Lung (tissue), 12 donors: ENCODE data around the gene RUSF1. TPM values are rescaled to one million over a fixed set of nuclear protein-coding genes. Genes with fewer than 3 reads are reported as not detected.

ENCODE experiments used
- ATAC-seq: fragments of 200-7000 bp; cut with Tn5 transposase; one replicate; pipeline ENCODE4 v1.9.1; 2020; ENCODE audit warnings: moderate number of reproducible peaks; ENCODE audit not compliant: insufficient read depth, low FRiP score
- DNase-seq, 3 donors: peaks; one replicate each; pipeline ENCODE4 v3.0.0-alpha.2; 2013 to 2017
- H3K27ac ChIP-seq, 2 donors: one replicate each; pipeline ENCODE4 v1.5.1; 2013; ENCODE audit warnings: mild to moderate bottlenecking in 2 of 2, moderate library complexity in 2 of 2, control low read depth in 1 of 2, inconsistent platforms in 1 of 2, low read depth in 1 of 2, low read length in 1 of 2
- H3K27me3 ChIP-seq, 3 donors: one replicate each; pipeline ENCODE4 v1.5.1; 2013; ENCODE audit warnings: low read length in 2 of 3; ENCODE audit not compliant: control insufficient read depth in 3 of 3, insufficient read depth in 3 of 3
- H3K36me3 ChIP-seq, 4 donors: one replicate each; pipeline ENCODE4 v1.5.1; 2013; ENCODE audit warnings: low read length in 4 of 4, mild to moderate bottlenecking in 1 of 4, moderate library complexity in 1 of 4; ENCODE audit not compliant: control insufficient read depth in 4 of 4, insufficient read depth in 4 of 4
- H3K4me1 ChIP-seq, 5 donors: one replicate each; pipeline ENCODE4 v1.5.1; 2013; ENCODE audit warnings: low read length in 5 of 5, mild to moderate bottlenecking in 2 of 5, moderate library complexity in 1 of 5; ENCODE audit not compliant: control insufficient read depth in 5 of 5, insufficient read depth in 5 of 5
- H3K4me3 ChIP-seq: one replicate; pipeline ENCODE4 v1.5.1; 2013; ENCODE audit warnings: mild to moderate bottlenecking, control low read depth, moderate library complexity
- H3K9ac ChIP-seq, 2 donors: one replicate each; pipeline ENCODE4 v1.5.1; 2013; ENCODE audit warnings: low read length in 2 of 2, control low read depth in 1 of 2; ENCODE audit not compliant: insufficient read depth in 1 of 2
- H3K9me3 ChIP-seq, 4 donors: one replicate each; pipeline ENCODE4 v1.5.1; 2013; ENCODE audit warnings: low read length in 3 of 4, mild to moderate bottlenecking in 1 of 4, moderate library complexity in 1 of 4; ENCODE audit not compliant: control insufficient read depth in 4 of 4, insufficient read depth in 3 of 4
- WGBS, 2 donors: extraction: QIAGEN DNeasy Blood & Tissue Kit; methylation state at CpG; one replicate each; pipeline ENCODE4 v1.1.7; 2013; 5-methylcytosine and 5-hydroxymethylcytosine counted together
- polyA plus RNA-seq, 2 donors: library from polyadenylated mRNA; stranded (reverse); fragments of 200-250 nt; gene quantifications; one replicate each; pipeline ENCODE4 v1.2.1, GENCODE V29; 2013
- total RNA-seq, 2 donors: library from RNA; depleted of rRNA in 1 of 2; stranded (reverse); fragments of >200 nt in 1 of 2; gene quantifications; one replicate each; pipeline ENCODE4 v1.2.1, GENCODE V29; 2014 to 2021
- TF ChIP-seq, protein P1 (sequence below): IDR thresholded peaks from 2 replicates; pipeline ENCODE4 v1.5.1; 2012; ENCODE audit warnings: mild to moderate bottlenecking; ENCODE audit errors: control extremely low read depth, extremely low read depth
- donor health status: control.
- donor health status: control.
- donor health status: Bipolar disorder and iron deficiency.
- donor health status: healthy.
- donor health status: DM: yes; HTN: yes; CAD: no.

RUSF1 gene
- total and polyA plus RNA-seq, 4 donors = 56.1 to 82.7 (median 73.1) TPM

DNA sequence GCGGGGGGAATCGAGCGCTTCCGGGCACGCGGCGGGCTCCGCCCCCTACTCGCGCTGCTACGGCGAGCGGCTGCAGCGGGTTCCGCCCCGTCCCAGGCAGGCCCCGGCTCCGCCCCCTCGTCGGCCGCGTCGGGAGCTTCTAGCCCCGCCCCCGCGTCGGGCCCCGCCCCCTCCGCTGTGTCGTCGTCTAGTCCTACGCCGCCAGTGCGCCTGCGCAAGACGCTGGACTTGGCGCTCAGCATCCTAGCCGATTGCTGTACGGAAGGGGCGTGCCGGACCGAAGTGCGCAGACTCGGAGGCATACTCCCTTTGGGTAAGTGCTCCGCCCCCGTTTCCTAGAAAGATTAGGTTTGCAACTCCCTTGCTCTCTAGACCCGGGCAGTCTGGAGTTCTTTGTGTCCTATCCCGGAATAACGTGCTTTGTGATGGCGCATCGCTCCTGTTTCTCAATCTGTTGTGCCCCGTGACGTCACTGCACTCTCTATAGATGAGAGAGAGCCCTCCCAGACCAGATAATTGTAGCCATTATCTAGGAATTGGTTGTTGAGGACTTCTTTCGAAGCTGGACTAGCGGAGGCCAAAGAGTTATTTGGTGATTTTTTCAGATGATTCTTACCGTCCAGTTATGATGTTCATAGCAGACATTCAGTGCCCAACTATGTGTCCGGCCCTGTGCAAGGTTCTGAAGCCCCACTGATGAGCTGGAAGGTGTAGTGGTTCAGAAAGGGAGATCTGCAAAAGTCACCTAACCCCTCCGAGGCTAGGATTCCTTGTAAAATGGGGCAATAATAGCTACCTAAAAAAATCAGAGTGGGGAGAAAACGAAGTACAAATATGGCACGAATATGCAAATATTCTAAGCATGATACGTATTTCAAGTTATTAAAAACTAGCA lies 48.3 kb downstream of the RUSF1 start:
- no peaks in the 10 kb centered on the region for H3K9me3 ChIP-seq
- WGBS, 2 donors = 3 to 4% methylated on average over 57 to 61 of the region's 61 CpGs
- H3K27ac ChIP-seq = peak overlapping the region; percentile 99 to 100
- H3K4me1 ChIP-seq = peaks cover 7 to 28% (median 13%) of the 10 kb centered on the region in 5 donors
- ATAC-seq = peak; percentile 94
- no peaks in the 10 kb centered on the region for H3K27me3 ChIP-seq
- peak overlapping the region; percentile 77 for H3K4me3 ChIP-seq
- DNase-seq = peak; percentile 100
- H3K9ac ChIP-seq = peak overlapping the region; percentile 85 to 92
- TF ChIP-seq, protein P1, sequence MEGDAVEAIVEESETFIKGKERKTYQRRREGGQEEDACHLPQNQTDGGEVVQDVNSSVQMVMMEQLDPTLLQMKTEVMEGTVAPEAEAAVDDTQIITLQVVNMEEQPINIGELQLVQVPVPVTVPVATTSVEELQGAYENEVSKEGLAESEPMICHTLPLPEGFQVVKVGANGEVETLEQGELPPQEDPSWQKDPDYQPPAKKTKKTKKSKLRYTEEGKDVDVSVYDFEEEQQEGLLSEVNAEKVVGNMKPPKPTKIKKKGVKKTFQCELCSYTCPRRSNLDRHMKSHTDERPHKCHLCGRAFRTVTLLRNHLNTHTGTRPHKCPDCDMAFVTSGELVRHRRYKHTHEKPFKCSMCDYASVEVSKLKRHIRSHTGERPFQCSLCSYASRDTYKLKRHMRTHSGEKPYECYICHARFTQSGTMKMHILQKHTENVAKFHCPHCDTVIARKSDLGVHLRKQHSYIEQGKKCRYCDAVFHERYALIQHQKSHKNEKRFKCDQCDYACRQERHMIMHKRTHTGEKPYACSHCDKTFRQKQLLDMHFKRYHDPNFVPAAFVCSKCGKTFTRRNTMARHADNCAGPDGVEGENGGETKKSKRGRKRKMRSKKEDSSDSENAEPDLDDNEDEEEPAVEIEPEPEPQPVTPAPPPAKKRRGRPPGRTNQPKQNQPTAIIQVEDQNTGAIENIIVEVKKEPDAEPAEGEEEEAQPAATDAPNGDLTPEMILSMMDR = no peak
- H3K36me3 ChIP-seq = peaks cover 0 to 19% (median 10%) of the 10 kb centered on the region in 4 donors

DNA sequence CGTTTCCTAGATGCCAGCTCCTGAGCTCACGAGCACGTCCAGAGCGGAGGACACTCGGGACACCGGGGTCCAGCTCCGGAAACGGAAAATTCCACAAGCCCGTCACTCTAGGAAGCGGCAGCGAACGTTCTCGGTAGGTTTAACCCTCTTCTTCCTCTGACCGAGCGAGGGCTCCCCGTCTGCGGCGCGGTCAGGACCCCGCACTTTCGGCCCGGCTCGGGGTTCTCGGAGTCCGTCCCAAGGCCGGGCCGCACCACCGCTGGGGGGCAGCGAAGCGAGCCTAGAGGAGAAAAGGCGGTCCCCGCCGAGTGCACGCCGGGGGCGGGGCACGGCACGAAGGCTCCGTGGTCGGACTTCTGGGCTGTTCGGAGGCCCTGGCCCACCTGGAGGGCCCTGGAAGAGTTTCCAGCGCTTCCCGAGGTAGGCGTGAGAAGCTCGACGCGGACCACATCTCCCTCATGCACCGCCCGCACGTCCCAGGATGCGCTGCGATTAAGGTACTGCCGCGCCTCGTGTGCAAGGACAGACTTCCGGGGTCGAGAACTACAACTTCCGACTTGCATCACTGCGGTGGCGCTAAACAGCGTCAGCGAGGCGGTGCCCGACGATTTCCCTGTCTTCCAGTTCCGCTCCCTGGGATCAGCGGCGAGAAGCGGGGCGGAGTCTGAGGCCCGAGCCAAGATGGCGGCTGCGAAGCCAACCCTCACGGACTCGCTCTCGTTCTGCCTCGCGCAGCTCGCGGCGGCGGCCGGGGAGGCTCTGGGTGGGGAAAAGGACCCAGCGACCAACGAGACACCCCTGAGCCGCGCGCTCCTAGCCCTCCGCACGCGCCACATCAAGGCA lies 49.1 kb downstream of the RUSF1 start, which contains the start of gene ARMC5:
Gene ARMC5 (plus strand): TSS at position 658 of the 843 bp plus-strand sequence. CDS start 24 bp downstream, at position 682.
- Histone ChIP-seq H3K4me3 (peak within 1 kb of the TSS; percentile 77), H3K4me1 (peaks cover 7 to 28% (median 13%) of the 10 kb centered on the region in 5 donors), H3K36me3 (peaks cover 0 to 12% (median 8%) of the 10 kb centered on the region in 4 donors), H3K27ac (peak within 1 kb of the TSS; percentile 99 to 100), H3K27me3 (no peaks in the 10 kb centered on the region), H3K9me3 (no peaks in the 10 kb centered on the region), H3K9ac (peak within 1 kb of the TSS; percentile 85 to 92)
- 0% methylated on average over 81 to 91 of the region's 91 CpGs for WGBS, 2 donors
- ATAC-seq (peak; percentile 90), DNase-seq (peak; percentile 98 to 99 (median 99))
- TF ChIP-seq, protein P1 = no peak

DNA sequence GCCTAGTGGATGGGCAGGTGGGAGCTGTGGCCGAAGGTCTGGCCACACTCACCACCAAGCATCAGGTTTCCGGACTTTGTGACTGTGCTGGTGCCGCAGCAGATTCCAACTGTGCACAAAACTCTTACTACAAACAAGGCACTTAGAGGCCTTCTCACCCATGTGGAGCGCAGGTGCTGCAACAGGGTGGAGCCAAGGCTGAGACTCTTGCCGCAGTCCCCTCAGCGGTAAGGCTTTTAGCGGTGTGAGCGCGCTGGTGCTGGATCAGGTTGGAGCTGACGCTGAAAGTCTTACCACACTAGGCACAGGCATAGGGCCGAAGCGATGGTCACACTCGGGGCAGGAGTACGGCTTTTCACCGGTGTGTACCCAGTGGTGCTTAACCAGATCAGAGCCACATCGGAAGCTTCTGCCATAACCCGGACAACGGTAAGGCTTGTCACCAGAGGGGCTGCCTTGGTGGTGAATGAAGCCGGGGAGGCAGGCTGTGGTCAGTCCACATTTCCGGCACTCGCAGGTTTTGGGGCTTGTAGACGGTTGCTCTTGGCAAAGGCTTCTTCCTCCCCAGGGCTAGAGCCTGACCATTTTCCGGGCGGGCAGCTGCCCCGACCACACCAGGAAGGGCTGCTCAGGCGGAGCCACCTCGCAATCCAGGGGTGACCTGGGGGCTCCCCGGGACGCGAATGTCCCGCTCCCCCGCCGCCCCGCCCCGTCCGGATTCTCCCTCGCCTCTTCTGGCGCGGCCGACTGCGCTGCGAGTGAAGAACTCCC lies 49.9 kb downstream of the RUSF1 start:
- Histone ChIP-seq H3K27me3 (no peaks in the 10 kb centered on the region), H3K4me3 (peak overlapping the region; percentile 77), H3K4me1 (peaks cover 12 to 32% (median 19%) of the 10 kb centered on the region in 5 donors), H3K9me3 (no peaks in the 10 kb centered on the region), H3K9ac (peak overlapping the region; percentile 77 to 90), H3K27ac (peak overlapping the region; percentile 99 to 100), H3K36me3 (peaks cover 0 to 9% (median 6%) of the 10 kb centered on the region in 4 donors)
- peak in 1 of 3 donors; percentile 43 for DNase-seq
- 0 to 2% methylated on average over 42 of the region's 42 CpGs for WGBS, 2 donors
- TF ChIP-seq, protein P1 = no peak
- no peak for ATAC-seq
